ENCODE measurements around the gene OR7G3. TPM values are rescaled to one million over a fixed set of nuclear protein-coding genes. Genes with fewer than 3 reads are reported as not detected.

OR7G3 gene
- total and polyA plus RNA-seq, 9 donors, result not detected

GRCh38 chr19:9076901-9077300 is 49.8 kb downstream of the OR7G3 start:
- Histone ChIP-seq H3K36me3 (no peaks in the 10 kb centered on the region), H3K4me3 (no peak overlapping the region), H3K4me1 (ENCODE audit: insufficient read depth) (peaks cover 4% of the 10 kb centered on the region), H3K27me3 (no peaks in the 10 kb centered on the region), H3K27ac (no peak overlapping the region), H3K9me3 (no peaks in the 10 kb centered on the region)
- TF ChIP-seq POLR2A (IDR thresholded peaks at IDR 0.05), result no peak
- TF ChIP-seq CTCF (IDR thresholded peaks at IDR 0.05), result no peak
- intact Hi-C loops (cut with DNase I), result loop anchor here in 3 of 4 donors (5.0 to 10.0 kb wide), 2 partner anchors 420 to 422 kb away; no protein-coding TSS in a partner anchor
- 69 to 74% (median 72%) methylated on average over 10 of the region's 10 CpGs for WGBS, 3 donors
- DNase-seq, result no peak

Small RNAs within 50 kb of the gene (small RNA-seq; reads per million reads assigned to genes)
- gene OR1M4P, result not detected

Other genes with a start within 250 kb of the OR7G3 start
- gene MUC16, start 116.5 kb downstream of the OR7G3 start, total RNA-seq, result 10 to 100 TPM in 1 of 7 donors, 1 to 10 TPM in 4, under 1 TPM in 2; 0.13 to 52.8 (median 4.0) TPM
- gene MUC16, start 116.5 kb downstream of the OR7G3 start, polyA plus RNA-seq, result under 1 TPM; 0.30 to 0.40 TPM
- gene OR1M1, start 39.9 kb downstream of the OR7G3 start, total RNA-seq, result under 1 TPM in 1 of 7 donors, not detected in 6; 0.34 TPM
- not detected for gene OR1M1, start 39.9 kb downstream of the OR7G3 start, polyA plus RNA-seq
- gene OR7G2, start 19.5 kb downstream of the OR7G3 start, total RNA-seq, result not detected
- gene OR7G2, start 19.5 kb downstream of the OR7G3 start, polyA plus RNA-seq, result not detected
- gene OR7G1, start 11.2 kb downstream of the OR7G3 start, total RNA-seq, result not detected
- not detected for gene OR7G1, start 11.2 kb downstream of the OR7G3 start, polyA plus RNA-seq
- 10 to 100 TPM; 10.8 to 33.3 (median 27.1) TPM for gene ZNF317, start 13.4 kb upstream of the OR7G3 start, total RNA-seq
- 10 to 100 TPM; 13.9 to 37.1 TPM for gene ZNF317, start 13.4 kb upstream of the OR7G3 start, polyA plus RNA-seq
- gene OR7D2, start 52.0 kb upstream of the OR7G3 start, total RNA-seq, result not detected
- not detected for gene OR7D2, start 52.0 kb upstream of the OR7G3 start, polyA plus RNA-seq
- gene OR7D4, start 92.6 kb upstream of the OR7G3 start, total RNA-seq, result not detected
- not detected for gene OR7D4, start 92.6 kb upstream of the OR7G3 start, polyA plus RNA-seq
- gene OR7E24, start 124.0 kb upstream of the OR7G3 start, total RNA-seq, result not detected
- not detected for gene OR7E24, start 124.0 kb upstream of the OR7G3 start, polyA plus RNA-seq
- 10 to 100 TPM in 6 of 7 donors, 1 to 10 TPM in 1; 9.2 to 31.2 (median 14.2) TPM for gene ZNF699, start 182.9 kb upstream of the OR7G3 start, total RNA-seq
- gene ZNF699, start 182.9 kb upstream of the OR7G3 start, polyA plus RNA-seq, result 1 to 10 TPM; 3.6 to 6.1 TPM
- gene ZNF559, start 197.2 kb upstream of the OR7G3 start, total RNA-seq, result 10 to 100 TPM; 22.7 to 45.3 (median 28.1) TPM
- gene ZNF559, start 197.2 kb upstream of the OR7G3 start, polyA plus RNA-seq, result 10 to 100 TPM; 24.5 to 25.0 TPM
- 1 to 10 TPM; 3.0 to 7.1 (median 5.7) TPM for gene ZNF177, start 236.1 kb upstream of the OR7G3 start, total RNA-seq
- 1 to 10 TPM; 4.8 to 7.8 TPM for gene ZNF177, start 236.1 kb upstream of the OR7G3 start, polyA plus RNA-seq